HUES64 (cell line): ENCODE measurements around the gene SMIM38.
"Not testable (repeated sequence)": the region's sequence is repeated elsewhere in the genome, so short reads cannot be mapped to it uniquely, and the experiment has no call there.

Experiments
- H3K27ac ChIP-seq: 2 replicates; pipeline ENCODE4 v1.7.0; 2013; ENCODE audit warnings: low read depth, low read length, inconsistent platforms
- H3K27me3 ChIP-seq: 2 replicates; pipeline ENCODE4 v1.6.1; 2013; ENCODE audit warnings: mild to moderate bottlenecking, low read length; ENCODE audit not compliant: insufficient read depth
- H3K36me3 ChIP-seq: 2 replicates; pipeline ENCODE4 v1.6.1; 2013; ENCODE audit warnings: mild to moderate bottlenecking, low read length; ENCODE audit not compliant: insufficient read depth
- H3K4me1 ChIP-seq: 2 replicates; pipeline ENCODE4 v1.6.1; 2013; ENCODE audit warnings: mild to moderate bottlenecking, low read length, moderate library complexity; ENCODE audit not compliant: insufficient read depth
- H3K4me3 ChIP-seq: 2 replicates; pipeline ENCODE4 v1.5.1; 2013; ENCODE audit warnings: mild to moderate bottlenecking, low read length, moderate library complexity
- H3K9ac ChIP-seq: 2 replicates; pipeline ENCODE4 v1.6.1; 2013; ENCODE audit warnings: mild to moderate bottlenecking, low read depth, low read length
- H3K9me3 ChIP-seq: 2 replicates; pipeline ENCODE4 v1.6.1; 2013; ENCODE audit warnings: low read depth, low read length; ENCODE audit not compliant: insufficient read depth
- WGBS: fragments of 150-250, 120-280 bp; methylation state at CpG from one replicate; pipeline ENCODE4 v1.1.7; 2013; ENCODE audit warnings: missing lambda C conversion rate; 5-methylcytosine and 5-hydroxymethylcytosine counted together

The SMIM38 gene

GRCh38 chr11:69132301-69132670 lies 23.4 kb upstream of the SMIM38 start:
- H3K27me3 ChIP-seq: no peaks in the 10 kb centered on the region
- no peaks in the 10 kb centered on the region for H3K36me3 ChIP-seq
- peaks cover 4% of the 10 kb centered on the region; the same call in 1 of the 2 replicates for H3K4me1 ChIP-seq
- WGBS: 94% methylated on average over 7 of the region's 7 CpGs
- no peak overlapping the region for H3K9ac ChIP-seq
- no peak overlapping the region for H3K4me3 ChIP-seq
- peaks cover 14% of the 10 kb centered on the region for H3K9me3 ChIP-seq
- H3K27ac ChIP-seq: no peak overlapping the region

GRCh38 chr11:69133251-69133650 lies 22.5 kb upstream of the SMIM38 start:
- peaks cover 9% of the 10 kb centered on the region for H3K9me3 ChIP-seq
- H3K36me3 ChIP-seq: no peaks in the 10 kb centered on the region
- WGBS: 91% methylated on average over 4 of the region's 4 CpGs
- H3K4me3 ChIP-seq: no peak overlapping the region
- H3K27ac ChIP-seq: no peak overlapping the region
- H3K4me1 ChIP-seq: peaks cover 4% of the 10 kb centered on the region; the same call in 1 of the 2 replicates
- H3K9ac ChIP-seq: no peak overlapping the region
- H3K27me3 ChIP-seq: no peaks in the 10 kb centered on the region

- H3K4me1 ChIP-seq, H3K9ac ChIP-seq, H3K27me3 ChIP-seq, H3K27ac ChIP-seq, H3K4me3 ChIP-seq, H3K36me3 ChIP-seq, H3K9me3 ChIP-seq: not testable (repeated sequence)
- WGBS: 100% methylated on average over 2 of the region's 2 CpGs
Observed at GRCh38 chr11:69134182-69134581, 21.6 kb upstream of the SMIM38 start.

GRCh38 chr11:69134957-69135356 lies 20.8 kb upstream of the SMIM38 start:
- H3K4me1 ChIP-seq: peaks cover 6% of the 10 kb centered on the region
- H3K9ac ChIP-seq: no peak overlapping the region
- H3K27me3 ChIP-seq: no peaks in the 10 kb centered on the region
- H3K27ac ChIP-seq: no peak overlapping the region
- no peak overlapping the region for H3K4me3 ChIP-seq
- peaks cover 9% of the 10 kb centered on the region for H3K9me3 ChIP-seq
- no peaks in the 10 kb centered on the region for H3K36me3 ChIP-seq
- WGBS: 95% methylated on average over 8 of the region's 8 CpGs

- H3K27ac ChIP-seq: no peak overlapping the region
- WGBS: 84% methylated on average over 14 of the region's 14 CpGs
- no peaks in the 10 kb centered on the region for H3K27me3 ChIP-seq
- H3K9me3 ChIP-seq: peaks cover 9% of the 10 kb centered on the region
- H3K36me3 ChIP-seq: no peaks in the 10 kb centered on the region
- H3K4me3 ChIP-seq: no peak overlapping the region
- no peak overlapping the region for H3K9ac ChIP-seq
- peaks cover 6% of the 10 kb centered on the region for H3K4me1 ChIP-seq
Observed at GRCh38 chr11:69135420-69136363, 20.0 kb upstream of the SMIM38 start.

- H3K36me3 ChIP-seq: no peaks in the 10 kb centered on the region
- H3K9me3 ChIP-seq: peaks cover 9% of the 10 kb centered on the region
- no peak overlapping the region for H3K27ac ChIP-seq
- peaks cover 6% of the 10 kb centered on the region for H3K4me1 ChIP-seq
- 94% methylated on average over 9 of the region's 9 CpGs for WGBS
- no peak overlapping the region for H3K4me3 ChIP-seq
- no peaks in the 10 kb centered on the region for H3K27me3 ChIP-seq
- H3K9ac ChIP-seq: no peak overlapping the region
Observed at GRCh38 chr11:69136471-69136870, 19.3 kb upstream of the SMIM38 start.

- no peaks in the 10 kb centered on the region for H3K27me3 ChIP-seq
- no peak overlapping the region for H3K27ac ChIP-seq
- H3K9ac ChIP-seq: no peak overlapping the region
- H3K4me3 ChIP-seq: no peak overlapping the region
- 93% methylated on average over 8 of the region's 8 CpGs for WGBS
- peaks cover 2% of the 10 kb centered on the region; the same call in 1 of the 2 replicates for H3K4me1 ChIP-seq
- peaks cover 9% of the 10 kb centered on the region for H3K9me3 ChIP-seq
- no peaks in the 10 kb centered on the region for H3K36me3 ChIP-seq
Observed at GRCh38 chr11:69137151-69137844, 18.4 kb upstream of the SMIM38 start.

- Histone ChIP-seq H3K27ac (no peak overlapping the region), H3K4me1 (peaks cover 2% of the 10 kb centered on the region; the same call in 1 of the 2 replicates), H3K4me3 (no peak overlapping the region), H3K27me3 (no peaks in the 10 kb centered on the region), H3K9me3 (peaks cover 1% of the 10 kb centered on the region), H3K9ac (no peak overlapping the region), H3K36me3 (no peaks in the 10 kb centered on the region)
- WGBS: 73% methylated on average over 3 of the region's 3 CpGs
Observed at GRCh38 chr11:69138265-69138664, 17.5 kb upstream of the SMIM38 start.

GRCh38 chr11:69140161-69140560 lies 15.6 kb upstream of the SMIM38 start:
- not testable (repeated sequence) for H3K9ac ChIP-seq, H3K27ac ChIP-seq, H3K4me3 ChIP-seq, H3K36me3 ChIP-seq, H3K27me3 ChIP-seq, H3K9me3 ChIP-seq, H3K4me1 ChIP-seq
- WGBS: 96% methylated on average over 7 of the region's 7 CpGs

- no peak overlapping the region for H3K9ac ChIP-seq
- peaks cover 3% of the 10 kb centered on the region; the same call in 1 of the 2 replicates for H3K9me3 ChIP-seq
- H3K4me1 ChIP-seq: peaks cover 2% of the 10 kb centered on the region; the same call in 1 of the 2 replicates
- 96% methylated on average over 5 of the region's 5 CpGs for WGBS
- H3K27ac ChIP-seq: no peak overlapping the region
- H3K27me3 ChIP-seq: no peaks in the 10 kb centered on the region
- H3K36me3 ChIP-seq: no peaks in the 10 kb centered on the region
- no peak overlapping the region for H3K4me3 ChIP-seq
Observed at GRCh38 chr11:69140635-69141034, 15.1 kb upstream of the SMIM38 start.

GRCh38 chr11:69141742-69142141 lies 14.0 kb upstream of the SMIM38 start:
- Histone ChIP-seq H3K27me3 (no peaks in the 10 kb centered on the region), H3K36me3 (no peaks in the 10 kb centered on the region), H3K4me3 (no peak overlapping the region), H3K9me3 (peaks cover 14% of the 10 kb centered on the region), H3K9ac (no peak overlapping the region), H3K27ac (no peak overlapping the region), H3K4me1 (peaks cover 2% of the 10 kb centered on the region; the same call in 1 of the 2 replicates)
- WGBS: 90% methylated on average over 8 of the region's 8 CpGs
